GM18505 (cell line): ENCODE measurements around the gene RAPGEF5.

Experiments
- ATAC-seq: cut with Tn5 transposase; IDR thresholded peaks from one replicate; pipeline ENCODE4 v1.9.1; 2021; ENCODE audit not compliant: unreplicated experiment
- POLR2A ChIP-seq: IDR thresholded peaks from 4 replicates; pipeline ENCODE4 v1.6.1; 2011; ENCODE audit warnings: borderline replicate concordance; ENCODE audit not compliant: insufficient read depth, insufficient read length; ENCODE audit errors: extremely low read depth

The RAPGEF5 gene

GRCh38 chr7:22325671-22326070 lies 31.3 kb downstream of the RAPGEF5 start:
- no peak for TF ChIP-seq POLR2A
- no peak for ATAC-seq

GRCh38 chr7:22323714-22324113 lies 33.2 kb downstream of the RAPGEF5 start:
- no peak for TF ChIP-seq POLR2A
- no peak for ATAC-seq

- no peak for TF ChIP-seq POLR2A
Measured at GRCh38 chr7:22320416-22320815, 36.5 kb downstream of the RAPGEF5 start.

GRCh38 chr7:22319424-22320403 lies 37.2 kb downstream of the RAPGEF5 start:
- TF ChIP-seq POLR2A, result no peak
- no peak for ATAC-seq

More at GRCh38 chr7:22320416-22320815, 36.5 kb downstream of the RAPGEF5 start:
- no peak for ATAC-seq

- no peak for TF ChIP-seq POLR2A
- no peak for ATAC-seq
Measured at GRCh38 chr7:22318376-22318775, 38.6 kb downstream of the RAPGEF5 start.

GRCh38 chr7:22317632-22318031 lies 39.3 kb downstream of the RAPGEF5 start:
- TF ChIP-seq POLR2A, result no peak
- no peak for ATAC-seq

- TF ChIP-seq POLR2A, result no peak
- no peak for ATAC-seq
Measured at GRCh38 chr7:22316914-22317313, 40.0 kb downstream of the RAPGEF5 start.

- no peak for TF ChIP-seq POLR2A
- ATAC-seq, result no peak
Measured at GRCh38 chr7:22307816-22308215, 49.1 kb downstream of the RAPGEF5 start.

GRCh38 chr7:22305706-22306105 lies 51.2 kb downstream of the RAPGEF5 start:
- no peak for TF ChIP-seq POLR2A
- no peak for ATAC-seq

GRCh38 chr7:22302951-22303423 lies 54.0 kb downstream of the RAPGEF5 start:
- no peak for TF ChIP-seq POLR2A
- no peak for ATAC-seq

- ATAC-seq, result no peak
- TF ChIP-seq POLR2A, result no peak
Measured at GRCh38 chr7:22302193-22302592, 54.8 kb downstream of the RAPGEF5 start.

GRCh38 chr7:22301790-22302189 lies 55.2 kb downstream of the RAPGEF5 start:
- no peak for ATAC-seq
- TF ChIP-seq POLR2A, result no peak

- ATAC-seq, result no peak
- TF ChIP-seq POLR2A, result no peak
Measured at GRCh38 chr7:22300839-22301238, 56.1 kb downstream of the RAPGEF5 start.

GRCh38 chr7:22296916-22297315 lies 60.0 kb downstream of the RAPGEF5 start:
- TF ChIP-seq POLR2A, result no peak
- no peak for ATAC-seq

- no peak for ATAC-seq
- TF ChIP-seq POLR2A, result no peak
Measured at GRCh38 chr7:22296265-22296566, 60.7 kb downstream of the RAPGEF5 start.
